ENCODE measurements around the gene RAP1A. TPM values are rescaled to one million over a fixed set of nuclear protein-coding genes. Genes with fewer than 3 reads are reported as not detected.

RAP1A gene
- polyA plus RNA-seq, 2 donors: 56.8 to 60.2 TPM

GRCh38 chr1:111582644-111583618 is 36.7 kb upstream of the RAP1A start:
- Histone ChIP-seq H3K4me3 (ENCODE audit: low read depth in 1 of 2, low read length in 2 of 2) (no peak overlapping the region), H3K36me3 (ENCODE audit: control insufficient read depth in 2 of 2, insufficient read depth in 2 of 2, low read length in 1 of 2) (no peaks in the 10 kb centered on the region), H3K9me3 (ENCODE audit: control insufficient read depth in 2 of 2, insufficient read depth in 1 of 2, low read depth in 1 of 2, low read length in 1 of 2) (no peaks in the 10 kb centered on the region), H3K27ac (ENCODE audit: low read depth in 2 of 2, low read length in 1 of 2) (no peak overlapping the region), H3K27me3 (ENCODE audit: control insufficient read depth in 1 of 2, insufficient read depth in 2 of 2, low read length in 2 of 2) (no peaks in the 10 kb centered on the region), H3K4me1 (ENCODE audit: control insufficient read depth in 2 of 2, insufficient read depth in 2 of 2, low read length in 1 of 2) (no peaks in the 10 kb centered on the region)
- WGBS, 2 donors: 80 to 87% methylated on average over 8 of the region's 8 CpGs

DNA sequence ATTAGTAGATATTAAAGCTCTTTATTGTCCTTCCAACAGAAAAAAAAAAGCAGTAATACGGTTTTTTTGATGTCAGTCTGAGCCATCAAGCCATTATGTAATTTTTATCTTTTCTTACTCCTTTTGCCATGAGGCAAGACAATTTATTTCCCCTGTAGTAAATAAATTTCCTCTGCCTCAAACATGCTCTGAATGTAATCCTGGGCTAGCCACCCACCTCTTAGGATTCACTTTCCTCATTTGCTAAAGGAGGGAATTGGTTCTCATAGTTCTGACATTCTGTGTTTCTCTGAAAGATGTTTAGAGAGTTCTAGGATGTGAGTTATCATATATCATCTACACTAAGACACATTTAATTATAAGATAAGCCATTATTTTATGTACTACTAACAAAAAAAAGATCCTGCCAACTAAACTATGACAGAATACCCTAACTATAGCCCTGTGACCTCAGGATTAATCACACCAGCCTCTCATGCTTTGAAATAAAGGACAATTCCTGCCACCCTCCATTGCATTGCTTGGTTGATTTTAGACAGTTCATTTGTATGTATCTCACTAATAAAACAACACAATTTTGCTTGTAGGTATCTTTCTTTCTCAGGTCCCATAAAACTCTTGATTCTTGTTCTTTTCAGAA is 34.0 kb upstream of the RAP1A start:
- H3K9me3 ChIP-seq (ENCODE audit: control insufficient read depth in 2 of 2, insufficient read depth in 1 of 2, low read depth in 1 of 2, low read length in 1 of 2): no peaks in the 10 kb centered on the region
- no peak overlapping the region for H3K27ac ChIP-seq (ENCODE audit: low read depth in 2 of 2, low read length in 1 of 2)
- no peaks in the 10 kb centered on the region for H3K4me1 ChIP-seq (ENCODE audit: control insufficient read depth in 2 of 2, insufficient read depth in 2 of 2, low read length in 1 of 2)
- no peaks in the 10 kb centered on the region for H3K27me3 ChIP-seq (ENCODE audit: control insufficient read depth in 1 of 2, insufficient read depth in 2 of 2, low read length in 2 of 2)
- 36 to 52% methylated on average over 1 of the region's 1 CpG for WGBS, 2 donors
- no peak overlapping the region for H3K4me3 ChIP-seq (ENCODE audit: low read depth in 1 of 2, low read length in 2 of 2)
- H3K36me3 ChIP-seq (ENCODE audit: control insufficient read depth in 2 of 2, insufficient read depth in 2 of 2, low read length in 1 of 2): no peaks in the 10 kb centered on the region

- Histone ChIP-seq H3K4me1 (ENCODE audit: control insufficient read depth in 2 of 2, insufficient read depth in 2 of 2, low read length in 1 of 2) (no peaks in the 10 kb centered on the region), H3K9me3 (ENCODE audit: control insufficient read depth in 2 of 2, insufficient read depth in 1 of 2, low read depth in 1 of 2, low read length in 1 of 2) (no peaks in the 10 kb centered on the region), H3K27ac (ENCODE audit: low read depth in 2 of 2, low read length in 1 of 2) (no peak overlapping the region), H3K4me3 (ENCODE audit: low read depth in 1 of 2, low read length in 2 of 2) (no peak overlapping the region), H3K27me3 (ENCODE audit: control insufficient read depth in 1 of 2, insufficient read depth in 2 of 2, low read length in 2 of 2) (no peaks in the 10 kb centered on the region), H3K36me3 (ENCODE audit: control insufficient read depth in 2 of 2, insufficient read depth in 2 of 2, low read length in 1 of 2) (no peaks in the 10 kb centered on the region)
- 87 to 88% methylated on average over 2 of the region's 2 CpGs for WGBS, 2 donors
Measured at GRCh38 chr1:111586112-111586511, 33.5 kb upstream of the RAP1A start.

GRCh38 chr1:111587509-111588174 is 31.9 kb upstream of the RAP1A start:
- Histone ChIP-seq H3K27me3 (ENCODE audit: control insufficient read depth in 1 of 2, insufficient read depth in 2 of 2, low read length in 2 of 2) (no peaks in the 10 kb centered on the region), H3K4me3 (ENCODE audit: low read depth in 1 of 2, low read length in 2 of 2) (no peak overlapping the region), H3K4me1 (ENCODE audit: control insufficient read depth in 2 of 2, insufficient read depth in 2 of 2, low read length in 1 of 2) (peaks cover 0 to 3% of the 10 kb centered on the region in 2 donors), H3K27ac (ENCODE audit: low read depth in 2 of 2, low read length in 1 of 2) (no peak overlapping the region), H3K36me3 (ENCODE audit: control insufficient read depth in 2 of 2, insufficient read depth in 2 of 2, low read length in 1 of 2) (no peaks in the 10 kb centered on the region), H3K9me3 (ENCODE audit: control insufficient read depth in 2 of 2, insufficient read depth in 1 of 2, low read depth in 1 of 2, low read length in 1 of 2) (no peaks in the 10 kb centered on the region)
- 62 to 71% methylated on average over 4 of the region's 4 CpGs for WGBS, 2 donors

DNA sequence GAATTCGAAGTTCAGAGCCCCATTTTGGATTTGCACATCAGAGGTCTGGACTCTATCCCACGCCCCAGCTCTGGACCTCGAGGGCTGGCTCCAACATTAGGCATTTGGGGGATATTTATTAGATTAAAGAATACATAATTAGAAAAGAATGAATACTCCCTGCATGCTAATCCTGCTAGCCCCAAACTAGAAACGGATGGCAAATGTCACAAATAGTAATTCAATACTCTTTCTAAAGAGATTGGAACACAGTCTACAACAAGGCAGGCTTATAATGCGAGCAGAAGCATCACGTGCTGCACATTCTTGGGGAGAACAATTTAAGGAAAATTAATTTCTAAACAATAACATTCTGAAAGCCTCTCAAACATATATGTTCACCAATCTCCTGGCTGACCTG is 27.7 kb upstream of the RAP1A start:
- Histone ChIP-seq H3K9me3 (ENCODE audit: control insufficient read depth in 2 of 2, insufficient read depth in 1 of 2, low read depth in 1 of 2, low read length in 1 of 2) (no peaks in the 10 kb centered on the region), H3K27ac (ENCODE audit: low read depth in 2 of 2, low read length in 1 of 2) (peak overlapping the region; percentile 91 to 92), H3K27me3 (ENCODE audit: control insufficient read depth in 1 of 2, insufficient read depth in 2 of 2, low read length in 2 of 2) (no peaks in the 10 kb centered on the region), H3K36me3 (ENCODE audit: control insufficient read depth in 2 of 2, insufficient read depth in 2 of 2, low read length in 1 of 2) (no peaks in the 10 kb centered on the region), H3K4me3 (ENCODE audit: low read depth in 1 of 2, low read length in 2 of 2) (no peak overlapping the region), H3K4me1 (ENCODE audit: control insufficient read depth in 2 of 2, insufficient read depth in 2 of 2, low read length in 1 of 2) (peaks cover 2 to 3% of the 10 kb centered on the region in 2 donors)
- WGBS, 2 donors: 52 to 63% methylated on average over 6 of the region's 6 CpGs

DNA sequence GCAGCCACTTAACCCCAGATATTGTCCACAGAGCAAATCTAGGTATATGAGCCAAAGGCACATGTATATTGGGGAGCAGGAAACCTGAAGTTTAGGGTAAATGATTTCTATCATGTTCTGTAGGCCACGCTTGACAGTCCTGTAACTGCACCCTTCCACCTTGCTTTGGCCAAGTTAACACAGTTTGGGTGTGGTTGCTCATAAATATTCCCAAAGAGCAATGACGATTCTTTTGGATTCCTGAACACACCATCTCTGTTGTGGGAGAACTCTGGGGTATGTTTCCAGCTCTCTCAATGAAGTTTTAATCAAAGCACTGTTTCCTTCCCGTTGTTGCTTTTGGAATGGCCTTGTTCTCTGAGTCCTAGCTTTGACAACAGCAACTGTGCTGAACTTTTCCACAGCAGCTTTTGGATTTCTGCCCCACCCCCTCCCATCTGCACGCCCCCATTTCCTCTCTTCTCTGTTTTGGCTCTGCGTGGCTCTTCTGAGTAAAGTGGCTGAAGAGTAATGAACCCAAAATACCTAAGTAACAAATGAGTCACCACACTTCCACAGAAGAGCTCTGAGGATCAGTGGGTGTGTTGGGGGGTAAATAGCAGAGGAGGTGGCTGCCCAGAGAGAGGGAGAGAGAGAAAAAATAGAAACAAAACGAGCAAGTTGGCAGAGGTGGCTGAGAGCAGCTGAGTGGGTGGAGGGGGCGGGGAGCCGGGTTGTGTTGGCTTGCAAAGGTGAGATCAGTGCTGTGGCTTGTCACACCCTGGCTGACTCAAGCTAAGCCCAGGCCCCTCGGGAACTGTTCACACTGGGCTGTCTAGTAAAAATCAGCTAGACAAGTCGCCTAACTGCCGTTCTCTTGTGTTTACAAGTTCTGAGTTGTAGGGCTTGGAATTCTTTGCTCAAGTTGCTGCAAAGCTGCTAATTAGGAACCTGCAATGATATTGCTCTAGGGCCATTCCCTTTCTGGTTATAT is 26.9 kb upstream of the RAP1A start:
- 6 to 9% methylated on average over 11 of the region's 11 CpGs for WGBS, 2 donors
- no peaks in the 10 kb centered on the region for H3K27me3 ChIP-seq (ENCODE audit: control insufficient read depth in 1 of 2, insufficient read depth in 2 of 2, low read length in 2 of 2)
- H3K4me1 ChIP-seq (ENCODE audit: control insufficient read depth in 2 of 2, insufficient read depth in 2 of 2, low read length in 1 of 2): peaks cover 2 to 3% of the 10 kb centered on the region in 2 donors
- peak overlapping the region; percentile 91 to 92 for H3K27ac ChIP-seq (ENCODE audit: low read depth in 2 of 2, low read length in 1 of 2)
- H3K9me3 ChIP-seq (ENCODE audit: control insufficient read depth in 2 of 2, insufficient read depth in 1 of 2, low read depth in 1 of 2, low read length in 1 of 2): no peaks in the 10 kb centered on the region
- H3K36me3 ChIP-seq (ENCODE audit: control insufficient read depth in 2 of 2, insufficient read depth in 2 of 2, low read length in 1 of 2): no peaks in the 10 kb centered on the region
- no peak overlapping the region for H3K4me3 ChIP-seq (ENCODE audit: low read depth in 1 of 2, low read length in 2 of 2)

DNA sequence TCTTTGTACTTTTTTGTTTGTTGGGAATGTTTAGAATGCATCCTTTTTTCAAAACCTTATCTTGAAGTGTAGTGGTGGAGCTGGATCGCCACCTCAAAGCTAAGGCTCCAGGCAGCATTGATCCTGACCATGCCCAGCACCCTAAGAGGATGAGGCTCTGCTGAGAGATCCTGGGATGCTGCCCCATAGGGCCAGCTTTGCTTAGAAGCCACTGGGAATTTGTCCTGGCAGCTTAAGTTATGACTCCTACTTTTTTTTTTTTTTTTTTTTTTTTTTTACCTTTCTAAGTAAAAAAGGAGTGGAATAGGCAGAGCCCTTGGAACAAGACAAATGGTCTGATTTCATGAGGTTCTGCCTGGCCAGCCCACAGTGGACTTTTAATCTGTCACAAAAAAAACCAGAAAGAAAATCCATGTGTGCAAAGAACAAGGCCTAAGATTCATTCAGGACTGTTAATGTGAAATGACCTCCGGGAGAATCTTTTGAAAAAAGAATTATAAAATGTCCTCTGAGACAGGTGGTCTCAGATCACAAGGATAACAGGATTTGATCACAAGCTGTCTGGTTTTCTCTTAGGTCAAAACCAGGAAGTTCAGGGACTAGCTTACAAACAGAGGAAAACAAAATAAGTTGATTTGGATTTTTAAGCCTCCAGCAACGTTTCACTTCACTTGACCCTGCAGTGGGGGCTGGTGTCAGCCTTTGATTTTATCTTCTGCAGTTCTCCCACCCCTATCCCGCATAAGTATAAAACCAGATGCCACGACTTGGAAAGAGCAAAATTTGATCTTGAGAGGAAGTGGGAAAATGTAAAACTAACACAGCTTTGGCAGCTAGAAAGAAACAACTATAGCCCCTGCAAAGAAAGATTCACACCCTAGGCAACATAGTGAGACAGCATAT is 25.9 kb upstream of the RAP1A start:
- H3K9me3 ChIP-seq (ENCODE audit: control insufficient read depth in 2 of 2, insufficient read depth in 1 of 2, low read depth in 1 of 2, low read length in 1 of 2): no peaks in the 10 kb centered on the region
- no peaks in the 10 kb centered on the region for H3K36me3 ChIP-seq (ENCODE audit: control insufficient read depth in 2 of 2, insufficient read depth in 2 of 2, low read length in 1 of 2)
- no peak overlapping the region for H3K4me3 ChIP-seq (ENCODE audit: low read depth in 1 of 2, low read length in 2 of 2)
- WGBS, 2 donors: 31 to 43% methylated on average over 5 of the region's 5 CpGs
- H3K27ac ChIP-seq (ENCODE audit: low read depth in 2 of 2, low read length in 1 of 2): peak overlapping the region; percentile 91 to 92
- H3K4me1 ChIP-seq (ENCODE audit: control insufficient read depth in 2 of 2, insufficient read depth in 2 of 2, low read length in 1 of 2): peaks cover 2 to 3% of the 10 kb centered on the region in 2 donors
- no peaks in the 10 kb centered on the region for H3K27me3 ChIP-seq (ENCODE audit: control insufficient read depth in 1 of 2, insufficient read depth in 2 of 2, low read length in 2 of 2)

DNA sequence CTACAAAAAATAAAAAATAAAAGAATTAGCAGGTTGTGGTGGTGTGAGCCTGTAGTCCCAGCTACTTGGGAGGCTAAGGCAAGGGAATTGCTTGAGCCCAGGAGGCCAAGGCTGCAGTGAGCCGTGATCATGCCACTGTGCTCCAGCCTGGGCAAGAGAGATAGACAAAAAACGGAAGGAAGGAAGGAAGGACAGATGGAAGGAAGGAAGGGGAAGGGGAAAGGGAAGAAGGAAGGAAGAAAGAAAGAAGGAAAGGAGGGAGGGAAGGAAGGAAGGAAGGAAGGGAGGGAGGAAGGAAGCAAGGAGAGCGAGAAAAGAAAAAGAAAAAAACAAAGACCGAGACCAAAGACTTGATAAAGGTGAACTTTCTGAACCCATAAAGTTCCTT is 25.3 kb upstream of the RAP1A start:
- H3K4me1 ChIP-seq (ENCODE audit: control insufficient read depth in 2 of 2, insufficient read depth in 2 of 2, low read length in 1 of 2): peaks cover 2 to 3% of the 10 kb centered on the region in 2 donors
- H3K27ac ChIP-seq (ENCODE audit: low read depth in 2 of 2, low read length in 1 of 2): peak overlapping the region in 1 of 2 donors; percentile 91
- no peaks in the 10 kb centered on the region for H3K36me3 ChIP-seq (ENCODE audit: control insufficient read depth in 2 of 2, insufficient read depth in 2 of 2, low read length in 1 of 2)
- 81 to 85% methylated on average over 4 of the region's 4 CpGs for WGBS, 2 donors
- no peaks in the 10 kb centered on the region for H3K27me3 ChIP-seq (ENCODE audit: control insufficient read depth in 1 of 2, insufficient read depth in 2 of 2, low read length in 2 of 2)
- H3K9me3 ChIP-seq (ENCODE audit: control insufficient read depth in 2 of 2, insufficient read depth in 1 of 2, low read depth in 1 of 2, low read length in 1 of 2): no peaks in the 10 kb centered on the region
- H3K4me3 ChIP-seq (ENCODE audit: low read depth in 1 of 2, low read length in 2 of 2): no peak overlapping the region
